Loucy (cell line): ENCODE measurements around the gene UTP14A.

ENCODE experiments used
- H2AFZ ChIP-seq: fragments of 200-600 bp; sonication (generic); 2 replicates; pipeline ENCODE4 v1.6.0; 2016; ENCODE audit warnings: antibody characterized with exemption, mild to moderate bottlenecking, low read length, moderate library complexity
- H3F3A ChIP-seq: fragments of 200-600 bp; 2 replicates; pipeline ENCODE4 v1.6.0; 2016; ENCODE audit warnings: antibody characterized with exemption, low read depth, mild to moderate bottlenecking
- H3K27me3 ChIP-seq: fragments of 200-600 bp; sonication (generic); 2 replicates; pipeline ENCODE4 v1.6.1; 2014; ENCODE audit warnings: low read length, mild to moderate bottlenecking; ENCODE audit not compliant: insufficient read depth, poor library complexity, severe bottlenecking
- H3K36me3 ChIP-seq: fragments of 200-600 bp; sonication (generic); 2 replicates; pipeline ENCODE4 v1.6.1; 2016; ENCODE audit warnings: low read length; ENCODE audit not compliant: insufficient read depth
- H3K4me1 ChIP-seq: fragments of 200-600 bp; sonication (generic); 2 replicates; pipeline ENCODE4 v1.5.1; 2014; ENCODE audit warnings: low read length, mild to moderate bottlenecking; ENCODE audit not compliant: insufficient read depth, poor library complexity, severe bottlenecking
- H3K4me2 ChIP-seq: fragments of 200-600 bp; sonication (generic); 2 replicates; pipeline ENCODE4 v1.6.0; 2014; ENCODE audit warnings: antibody characterized with exemption, low read length, low read depth, mild to moderate bottlenecking; ENCODE audit not compliant: poor library complexity, severe bottlenecking
- H3K4me3 ChIP-seq: fragments of 200-600 bp; sonication (generic); 2 replicates; pipeline ENCODE4 v1.5.1; 2014; ENCODE audit warnings: low read length, mild to moderate bottlenecking, mixed read lengths; ENCODE audit not compliant: poor library complexity, severe bottlenecking
- H3K79me2 ChIP-seq: fragments of 200-600 bp; sonication (generic); 2 replicates; pipeline ENCODE4 v1.6.1; 2014; ENCODE audit warnings: low read length; ENCODE audit not compliant: insufficient read depth
- H3K9ac ChIP-seq: fragments of 200-600 bp; sonication (generic); 2 replicates; pipeline ENCODE4 v1.6.0; 2014; ENCODE audit warnings: mild to moderate bottlenecking, low read depth, low read length, moderate library complexity; ENCODE audit not compliant: poor library complexity, severe bottlenecking
- H3K9me2 ChIP-seq: fragments of 200-600 bp; sonication (generic); replicated peaks from 2 replicates; pipeline ENCODE4 v1.6.1; 2016; ENCODE audit warnings: low read depth, low read length, mixed read lengths
- H3K9me3 ChIP-seq: fragments of 200-600 bp; sonication (generic); 2 replicates; pipeline ENCODE4 v1.6.1; 2014; ENCODE audit warnings: mild to moderate bottlenecking, antibody characterized with exemption, low read length, low read depth; ENCODE audit not compliant: insufficient read depth
- H4K20me1 ChIP-seq: fragments of 200-600 bp; sonication (generic); 2 replicates; pipeline ENCODE4 v1.6.0; 2014; ENCODE audit warnings: antibody characterized with exemption, low read length, mild to moderate bottlenecking; ENCODE audit not compliant: insufficient read depth, poor library complexity, severe bottlenecking
- EZH2phosphoT487 ChIP-seq: fragments of 200-600 bp; IDR thresholded peaks from 2 replicates; pipeline ENCODE4 v1.6.1; 2018; ENCODE audit warnings: antibody characterized with exemption, mild to moderate bottlenecking, moderate library complexity, borderline replicate concordance
- TF ChIP-seq, protein P1 (sequence below): fragments of 200-600 bp; sonication (generic); conservative IDR thresholded peaks from 2 replicates; pipeline ENCODE4 v1.5.1; 2014; ENCODE audit warnings: mild to moderate bottlenecking, antibody characterized with exemption, low read length

UTP14A gene

GRCh38 chrX:129932821-129933321, 26.9 kb downstream of the UTP14A start:
- no peaks in the 10 kb centered on the region for H3K36me3 ChIP-seq
- H4K20me1 ChIP-seq: no peaks in the 10 kb centered on the region
- no peaks in the 10 kb centered on the region for H3K4me1 ChIP-seq
- no peaks in the 10 kb centered on the region for H3F3A ChIP-seq
- H3K9me2 ChIP-seq: no peaks in the 10 kb centered on the region
- H3K4me2 ChIP-seq: no peak overlapping the region
- H3K79me2 ChIP-seq: no peaks in the 10 kb centered on the region
- H3K9ac ChIP-seq: no peak overlapping the region
- H3K27me3 ChIP-seq: no peaks in the 10 kb centered on the region
- no peak overlapping the region for H2AFZ ChIP-seq
- no peaks in the 10 kb centered on the region for H3K9me3 ChIP-seq
- no peak overlapping the region for H3K4me3 ChIP-seq
- TF ChIP-seq, protein P1, sequence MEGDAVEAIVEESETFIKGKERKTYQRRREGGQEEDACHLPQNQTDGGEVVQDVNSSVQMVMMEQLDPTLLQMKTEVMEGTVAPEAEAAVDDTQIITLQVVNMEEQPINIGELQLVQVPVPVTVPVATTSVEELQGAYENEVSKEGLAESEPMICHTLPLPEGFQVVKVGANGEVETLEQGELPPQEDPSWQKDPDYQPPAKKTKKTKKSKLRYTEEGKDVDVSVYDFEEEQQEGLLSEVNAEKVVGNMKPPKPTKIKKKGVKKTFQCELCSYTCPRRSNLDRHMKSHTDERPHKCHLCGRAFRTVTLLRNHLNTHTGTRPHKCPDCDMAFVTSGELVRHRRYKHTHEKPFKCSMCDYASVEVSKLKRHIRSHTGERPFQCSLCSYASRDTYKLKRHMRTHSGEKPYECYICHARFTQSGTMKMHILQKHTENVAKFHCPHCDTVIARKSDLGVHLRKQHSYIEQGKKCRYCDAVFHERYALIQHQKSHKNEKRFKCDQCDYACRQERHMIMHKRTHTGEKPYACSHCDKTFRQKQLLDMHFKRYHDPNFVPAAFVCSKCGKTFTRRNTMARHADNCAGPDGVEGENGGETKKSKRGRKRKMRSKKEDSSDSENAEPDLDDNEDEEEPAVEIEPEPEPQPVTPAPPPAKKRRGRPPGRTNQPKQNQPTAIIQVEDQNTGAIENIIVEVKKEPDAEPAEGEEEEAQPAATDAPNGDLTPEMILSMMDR: no peak
- no peak for TF ChIP-seq EZH2phosphoT487

GRCh38 chrX:129933700-129934099, 27.7 kb downstream of the UTP14A start:
- Histone ChIP-seq H4K20me1 (no peaks in the 10 kb centered on the region), H3K9ac (no peak overlapping the region), H3K36me3 (no peaks in the 10 kb centered on the region), H3K27me3 (no peaks in the 10 kb centered on the region), H3K4me2 (no peak overlapping the region), H3F3A (no peaks in the 10 kb centered on the region), H3K4me1 (peaks cover 6% of the 10 kb centered on the region), H3K79me2 (no peaks in the 10 kb centered on the region), H3K4me3 (no peak overlapping the region), H3K9me3 (no peaks in the 10 kb centered on the region), H3K9me2 (no peaks in the 10 kb centered on the region), H2AFZ (no peak overlapping the region)
- no peak for TF ChIP-seq EZH2phosphoT487
- TF ChIP-seq, protein P1: no peak

DNA sequence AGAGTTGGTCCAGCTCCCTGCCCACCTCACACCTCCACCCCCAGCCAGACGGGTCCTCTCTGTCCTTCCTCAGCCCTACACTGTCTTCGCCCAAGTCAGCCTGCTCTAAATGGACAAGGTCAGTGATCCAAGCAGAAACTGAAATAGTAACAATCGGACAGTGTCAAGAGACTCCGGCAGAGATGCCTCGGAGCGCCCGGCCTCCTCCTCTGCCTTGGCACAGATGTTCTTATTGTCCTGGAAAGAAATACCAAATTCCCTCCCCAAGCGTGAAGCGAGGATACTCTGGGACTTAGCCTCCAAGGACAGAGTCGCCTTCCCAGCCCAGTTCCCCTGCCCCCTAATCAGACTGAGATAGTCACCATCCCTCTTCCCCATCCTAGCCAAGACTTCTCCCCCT, 28.5 kb downstream of the UTP14A start:
- H3K9ac ChIP-seq: no peak overlapping the region

More for the DNA sequence above, 28.5 kb downstream of the UTP14A start:
- Histone ChIP-seq H3K79me2 (no peaks in the 10 kb centered on the region), H3K4me1 (peaks cover 6% of the 10 kb centered on the region), H3F3A (no peaks in the 10 kb centered on the region), H3K9me3 (no peaks in the 10 kb centered on the region), H3K27me3 (no peaks in the 10 kb centered on the region), H3K9me2 (no peaks in the 10 kb centered on the region), H2AFZ (no peak overlapping the region), H3K4me2 (no peak overlapping the region), H4K20me1 (no peaks in the 10 kb centered on the region), H3K4me3 (no peak overlapping the region), H3K36me3 (no peaks in the 10 kb centered on the region)
- TF ChIP-seq, protein P1: no peak
- TF ChIP-seq EZH2phosphoT487: no peak
